ELF-1 (cell line): ENCODE results near the gene SYNJ2.
A peak's percentile ranks its signal among the peaks of the same experiment; 100 is the strongest.

Source experiments
- DNase-seq: peaks from one replicate; pipeline ENCODE4 v3.0.0-alpha.2; 2016; ENCODE audit warnings: low read depth, low spot score

SYNJ2 gene

GRCh38 chr6:158040051-158040803 is 58.6 kb downstream of the SYNJ2 start:
- DNase-seq: peak; percentile 72

- DNase-seq: no peak
Measured at GRCh38 chr6:158040804-158041347, 59.2 kb downstream of the SYNJ2 start.

GRCh38 chr6:158041370-158041769 is 59.7 kb downstream of the SYNJ2 start:
- no peak for DNase-seq

GRCh38 chr6:158041788-158042187 is 60.1 kb downstream of the SYNJ2 start:
- DNase-seq: no peak

GRCh38 chr6:158042245-158042798 is 60.7 kb downstream of the SYNJ2 start:
- peak; percentile 76 for DNase-seq

GRCh38 chr6:158043008-158043407 is 61.3 kb downstream of the SYNJ2 start:
- no peak for DNase-seq

GRCh38 chr6:158043586-158044524 is 62.2 kb downstream of the SYNJ2 start:
- DNase-seq: no peak

- DNase-seq: no peak
Measured at GRCh38 chr6:158044525-158044888, 62.8 kb downstream of the SYNJ2 start.

- no peak for DNase-seq
Measured at GRCh38 chr6:158046201-158047126, 64.8 kb downstream of the SYNJ2 start.

GRCh38 chr6:158047127-158047518 is 65.5 kb downstream of the SYNJ2 start:
- no peak for DNase-seq

GRCh38 chr6:158047563-158048323 is 66.1 kb downstream of the SYNJ2 start:
- no peak for DNase-seq

- DNase-seq: no peak
Measured at GRCh38 chr6:158048589-158048988, 66.9 kb downstream of the SYNJ2 start.

- DNase-seq: peak; percentile 72
Measured at GRCh38 chr6:158049055-158050028, 67.7 kb downstream of the SYNJ2 start.

GRCh38 chr6:158050107-158050735 is 68.6 kb downstream of the SYNJ2 start:
- DNase-seq: no peak

GRCh38 chr6:158050955-158051354 is 69.3 kb downstream of the SYNJ2 start:
- no peak for DNase-seq

- no peak for DNase-seq
Measured at GRCh38 chr6:158051968-158052367, 70.3 kb downstream of the SYNJ2 start.

GRCh38 chr6:158053377-158054313 is 72.0 kb downstream of the SYNJ2 start:
- no peak for DNase-seq
